Liver (tissue), 3 donors: ENCODE data around the gene PRDM12.

Experiments used
- ATF3 ChIP-seq: IDR thresholded peaks from 2 replicates; pipeline ENCODE4 v1.6.1; 2016; ENCODE audit warnings: antibody characterized with exemption
- CTCF ChIP-seq: fragments of 150-350 bp; IDR thresholded peaks from 2 replicates; pipeline ENCODE4 v1.5.1; 2017; ENCODE audit warnings: improper control_type of control experiment, low read depth, low read length; ENCODE audit not compliant: missing input control
- GABPA ChIP-seq, 2 donors: IDR thresholded peaks in 1 of 2; conservative IDR thresholded peaks in 1 of 2; 2 replicates each; pipeline ENCODE4 v1.6.1; 2016; ENCODE audit warnings: antibody characterized with exemption in 2 of 2, mild to moderate bottlenecking in 1 of 2, moderate library complexity in 1 of 2
- JUND ChIP-seq, 2 donors: IDR thresholded peaks; 2 replicates each; pipeline ENCODE4 v1.6.1; 2016; ENCODE audit warnings: antibody characterized with exemption in 2 of 2
- SP1 ChIP-seq: IDR thresholded peaks from 2 replicates; pipeline ENCODE4 v1.6.1; 2018; ENCODE audit warnings: antibody characterized with exemption, mild to moderate bottlenecking
- TAF1 ChIP-seq: conservative IDR thresholded peaks from 2 replicates; pipeline ENCODE4 v1.6.1; 2016; ENCODE audit warnings: antibody characterized with exemption, mild to moderate bottlenecking
- TF ChIP-seq, protein P1 (sequence below): IDR thresholded peaks from 2 replicates; pipeline ENCODE4 v1.6.1; 2016; ENCODE audit warnings: antibody characterized with exemption
- donor health status: healthy.
- donor health status: healthy.

DNA sequence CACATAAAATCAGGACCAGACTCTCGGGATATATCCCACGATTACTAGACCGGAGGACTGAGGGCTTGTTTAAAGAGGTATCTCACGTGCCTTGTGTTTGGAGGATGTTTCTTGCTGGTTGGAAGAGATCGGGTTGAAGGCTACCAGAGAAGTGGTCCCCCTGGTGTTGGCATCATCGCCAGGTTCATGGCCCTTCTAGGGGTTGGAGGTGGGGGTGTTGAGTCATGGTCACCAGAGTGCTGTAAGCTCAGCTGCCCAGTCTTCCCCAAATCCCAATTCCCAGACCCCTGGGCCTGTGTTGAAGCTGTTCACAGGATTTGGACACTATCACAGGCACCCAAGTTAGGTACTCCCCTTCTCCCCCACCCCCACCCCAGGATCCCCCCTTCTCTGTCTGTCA is 29.1 kb upstream of the PRDM12 start:
- no peak for TF ChIP-seq JUND (IDR thresholded peaks at IDR 0.05)
- no peak for TF ChIP-seq CTCF
- TF ChIP-seq GABPA (IDR thresholded peaks at IDR 0.05 in 1 of 2, conservative IDR thresholded peaks at IDR 0.05 in 1 of 2): no peak
- TF ChIP-seq ATF3: no peak
- TF ChIP-seq SP1: no peak
- no peak for TF ChIP-seq TAF1
- TF ChIP-seq, protein P1, sequence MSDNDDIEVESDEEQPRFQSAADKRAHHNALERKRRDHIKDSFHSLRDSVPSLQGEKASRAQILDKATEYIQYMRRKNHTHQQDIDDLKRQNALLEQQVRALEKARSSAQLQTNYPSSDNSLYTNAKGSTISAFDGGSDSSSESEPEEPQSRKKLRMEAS: no peak
